Measurements from ENCODE around the gene NEURL1.

NEURL1 gene

DNA sequence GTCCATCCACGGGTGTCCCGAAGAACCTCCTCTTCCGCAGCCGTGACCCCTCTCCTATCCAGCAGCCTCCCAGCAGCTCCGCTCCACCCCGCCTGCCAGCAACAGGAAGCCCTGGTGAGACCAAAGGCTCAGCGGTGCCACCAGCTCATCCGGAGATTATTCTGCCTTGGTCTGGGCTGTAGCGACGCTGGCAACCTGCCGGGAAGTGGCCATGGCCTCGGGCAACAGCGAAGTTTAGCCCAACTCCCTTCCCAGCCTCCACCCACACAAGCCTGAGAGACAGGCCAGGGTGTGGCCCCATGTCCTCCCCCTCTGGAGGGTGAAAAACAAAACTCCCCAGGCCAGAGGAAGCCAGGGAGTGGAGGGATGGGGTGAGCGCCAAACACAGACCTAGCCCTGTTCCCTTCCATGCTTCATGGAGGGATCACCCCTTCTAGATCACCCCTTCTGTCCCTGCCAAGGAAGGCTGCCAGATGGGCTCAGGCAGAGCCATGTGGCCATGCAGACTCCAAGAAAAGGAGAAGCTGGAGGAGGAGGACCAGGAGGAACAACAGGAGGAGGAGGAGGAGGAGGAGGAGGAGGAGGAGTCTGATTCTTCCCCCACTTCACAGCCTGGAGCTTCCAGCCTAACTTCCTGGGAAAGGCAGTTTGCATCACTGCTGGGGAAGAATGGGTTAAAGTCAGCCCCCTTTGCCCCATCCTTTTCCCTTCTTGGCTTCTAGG lies 42.3 kb upstream of the NEURL1 start:
- H3K27me3 ChIP-seq (ENCODE audit: insufficient read depth, low read length, poor library complexity, severe bottlenecking): no peaks in the 10 kb centered on the region
- H4K20me1 ChIP-seq (ENCODE audit: insufficient read depth, low read length, poor library complexity, severe bottlenecking): peaks cover 16% of the 10 kb centered on the region
- peak overlapping the region; percentile 94 for H3K4me2 ChIP-seq (ENCODE audit: low read depth, low read length, poor library complexity, severe bottlenecking)
- no peaks in the 10 kb centered on the region for H3K9me3 ChIP-seq (ENCODE audit: insufficient read depth, low read depth, low read length)
- peaks cover 37% of the 10 kb centered on the region for H3K4me1 ChIP-seq (ENCODE audit: insufficient read depth, low read length, poor library complexity, severe bottlenecking)
- H3K4me3 ChIP-seq (ENCODE audit: low read length, poor library complexity, severe bottlenecking): peak overlapping the region; percentile 92
- H3K9ac ChIP-seq (ENCODE audit: low read depth, low read length, poor library complexity, severe bottlenecking): peak overlapping the region; percentile 88
- no peaks in the 10 kb centered on the region for H3F3A ChIP-seq (ENCODE audit: low read depth)
- H3K36me3 ChIP-seq (ENCODE audit: insufficient read depth, low read length): peaks cover 14% of the 10 kb centered on the region; the same call in 1 of the 2 replicates
- no peaks in the 10 kb centered on the region for H3K9me2 ChIP-seq (replicated peaks; ENCODE audit: low read depth, low read length)
- H3K79me2 ChIP-seq (ENCODE audit: insufficient read depth, low read length): peaks cover 61% of the 10 kb centered on the region
- peak overlapping the region; percentile 93 for H2AFZ ChIP-seq (ENCODE audit: low read length)
- no peak for TF ChIP-seq EZH2phosphoT487 (IDR thresholded peaks at IDR 0.05; ENCODE audit: borderline replicate concordance)
- TF ChIP-seq, protein P1, sequence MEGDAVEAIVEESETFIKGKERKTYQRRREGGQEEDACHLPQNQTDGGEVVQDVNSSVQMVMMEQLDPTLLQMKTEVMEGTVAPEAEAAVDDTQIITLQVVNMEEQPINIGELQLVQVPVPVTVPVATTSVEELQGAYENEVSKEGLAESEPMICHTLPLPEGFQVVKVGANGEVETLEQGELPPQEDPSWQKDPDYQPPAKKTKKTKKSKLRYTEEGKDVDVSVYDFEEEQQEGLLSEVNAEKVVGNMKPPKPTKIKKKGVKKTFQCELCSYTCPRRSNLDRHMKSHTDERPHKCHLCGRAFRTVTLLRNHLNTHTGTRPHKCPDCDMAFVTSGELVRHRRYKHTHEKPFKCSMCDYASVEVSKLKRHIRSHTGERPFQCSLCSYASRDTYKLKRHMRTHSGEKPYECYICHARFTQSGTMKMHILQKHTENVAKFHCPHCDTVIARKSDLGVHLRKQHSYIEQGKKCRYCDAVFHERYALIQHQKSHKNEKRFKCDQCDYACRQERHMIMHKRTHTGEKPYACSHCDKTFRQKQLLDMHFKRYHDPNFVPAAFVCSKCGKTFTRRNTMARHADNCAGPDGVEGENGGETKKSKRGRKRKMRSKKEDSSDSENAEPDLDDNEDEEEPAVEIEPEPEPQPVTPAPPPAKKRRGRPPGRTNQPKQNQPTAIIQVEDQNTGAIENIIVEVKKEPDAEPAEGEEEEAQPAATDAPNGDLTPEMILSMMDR (conservative IDR thresholded peaks at IDR 0.05; ENCODE audit: low read length): no peak

- H2AFZ ChIP-seq (ENCODE audit: low read length): peak within 1 kb of the TSS; percentile 93
Observed at GRCh38 chr10:103451831-103452505, 41.5 kb upstream of the NEURL1 start, which contains the start of gene CALHM2. CALHM2 (minus strand) TSS chr10:103452370; CDS start chr10:103449941, 2,429 bp downstream.

DNA sequence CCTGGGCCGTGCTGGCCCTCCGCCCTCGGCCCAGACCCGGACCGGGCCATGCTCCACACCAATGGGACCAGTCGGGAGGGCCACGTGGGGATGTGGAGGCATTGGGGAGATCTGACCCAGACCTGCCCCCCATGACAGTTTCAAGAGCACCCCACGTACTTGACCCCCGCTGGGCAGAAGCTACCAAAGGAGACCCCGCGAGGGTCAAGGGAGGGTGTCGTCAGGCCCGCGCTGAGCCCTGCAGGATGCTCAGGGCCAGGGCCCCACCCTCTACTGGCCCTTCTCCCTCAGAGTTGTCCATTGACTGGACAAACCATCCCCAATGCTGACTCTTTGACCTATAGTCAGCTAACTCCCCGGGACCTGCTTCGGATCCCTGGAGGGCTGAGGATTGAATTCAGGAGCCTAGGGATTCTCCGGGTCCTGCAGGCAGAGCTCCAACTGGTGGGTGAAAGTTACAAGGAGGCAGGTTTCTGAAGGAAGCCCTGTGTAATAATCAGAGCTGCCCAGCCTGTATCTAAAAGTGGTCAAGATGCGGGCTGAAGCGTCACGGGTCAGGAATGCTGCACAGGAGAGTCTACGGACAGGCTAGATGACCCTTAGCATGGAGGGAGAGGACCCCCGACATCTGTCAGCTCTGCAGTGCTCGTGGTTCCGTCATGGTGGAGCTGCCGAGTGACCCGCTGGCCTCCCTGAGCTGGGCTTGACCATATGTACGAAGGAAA lies 40.8 kb upstream of the NEURL1 start:
- Histone ChIP-seq H3K9ac (ENCODE audit: low read depth, low read length, poor library complexity, severe bottlenecking) (peak overlapping the region; percentile 88), H3K4me3 (ENCODE audit: low read length, poor library complexity, severe bottlenecking) (peak overlapping the region; percentile 92), H3K27me3 (ENCODE audit: insufficient read depth, low read length, poor library complexity, severe bottlenecking) (no peaks in the 10 kb centered on the region), H3F3A (ENCODE audit: low read depth) (no peaks in the 10 kb centered on the region), H3K4me2 (ENCODE audit: low read depth, low read length, poor library complexity, severe bottlenecking) (peak overlapping the region; percentile 94), H3K79me2 (ENCODE audit: insufficient read depth, low read length) (peaks cover 52% of the 10 kb centered on the region), H3K36me3 (ENCODE audit: insufficient read depth, low read length) (peaks cover 7% of the 10 kb centered on the region; the same call in 1 of the 2 replicates), H4K20me1 (ENCODE audit: insufficient read depth, low read length, poor library complexity, severe bottlenecking) (peaks cover 16% of the 10 kb centered on the region), H3K9me2 (replicated peaks; ENCODE audit: low read depth, low read length) (no peaks in the 10 kb centered on the region), H3K4me1 (ENCODE audit: insufficient read depth, low read length, poor library complexity, severe bottlenecking) (peaks cover 37% of the 10 kb centered on the region), H2AFZ (ENCODE audit: low read length) (peak overlapping the region; percentile 93), H3K9me3 (ENCODE audit: insufficient read depth, low read depth, low read length) (no peaks in the 10 kb centered on the region)
- TF ChIP-seq, protein P1 (conservative IDR thresholded peaks at IDR 0.05; ENCODE audit: low read length): no peak
- TF ChIP-seq EZH2phosphoT487 (IDR thresholded peaks at IDR 0.05; ENCODE audit: borderline replicate concordance): no peak

More at GRCh38 chr10:103451831-103452505, 41.5 kb upstream of the NEURL1 start, which contains the start of gene CALHM2:
- H4K20me1 ChIP-seq (ENCODE audit: insufficient read depth, low read length, poor library complexity, severe bottlenecking): peaks cover 16% of the 10 kb centered on the region
- H3K79me2 ChIP-seq (ENCODE audit: insufficient read depth, low read length): peaks cover 59% of the 10 kb centered on the region
- peak within 1 kb of the TSS; percentile 92 for H3K4me3 ChIP-seq (ENCODE audit: low read length, poor library complexity, severe bottlenecking)
- no peaks in the 10 kb centered on the region for H3K27me3 ChIP-seq (ENCODE audit: insufficient read depth, low read length, poor library complexity, severe bottlenecking)
- H3K9me2 ChIP-seq (replicated peaks; ENCODE audit: low read depth, low read length): no peaks in the 10 kb centered on the region
- TF ChIP-seq, protein P1 (conservative IDR thresholded peaks at IDR 0.05; ENCODE audit: low read length): no peak
- TF ChIP-seq EZH2phosphoT487 (IDR thresholded peaks at IDR 0.05; ENCODE audit: borderline replicate concordance): no peak
- H3K9me3 ChIP-seq (ENCODE audit: insufficient read depth, low read depth, low read length): no peaks in the 10 kb centered on the region
- peaks cover 37% of the 10 kb centered on the region for H3K4me1 ChIP-seq (ENCODE audit: insufficient read depth, low read length, poor library complexity, severe bottlenecking)
- H3K36me3 ChIP-seq (ENCODE audit: insufficient read depth, low read length): peaks cover 14% of the 10 kb centered on the region; the same call in 1 of the 2 replicates
- H3K9ac ChIP-seq (ENCODE audit: low read depth, low read length, poor library complexity, severe bottlenecking): peak within 1 kb of the TSS; percentile 88
- no peaks in the 10 kb centered on the region for H3F3A ChIP-seq (ENCODE audit: low read depth)
- H3K4me2 ChIP-seq (ENCODE audit: low read depth, low read length, poor library complexity, severe bottlenecking): peak within 1 kb of the TSS; percentile 94
